ENCODE measurements around the gene QKI.

GRCh38 chr6:163436843-163437242, 22.3 kb downstream of the QKI start:
- TF ChIP-seq, protein P1, sequence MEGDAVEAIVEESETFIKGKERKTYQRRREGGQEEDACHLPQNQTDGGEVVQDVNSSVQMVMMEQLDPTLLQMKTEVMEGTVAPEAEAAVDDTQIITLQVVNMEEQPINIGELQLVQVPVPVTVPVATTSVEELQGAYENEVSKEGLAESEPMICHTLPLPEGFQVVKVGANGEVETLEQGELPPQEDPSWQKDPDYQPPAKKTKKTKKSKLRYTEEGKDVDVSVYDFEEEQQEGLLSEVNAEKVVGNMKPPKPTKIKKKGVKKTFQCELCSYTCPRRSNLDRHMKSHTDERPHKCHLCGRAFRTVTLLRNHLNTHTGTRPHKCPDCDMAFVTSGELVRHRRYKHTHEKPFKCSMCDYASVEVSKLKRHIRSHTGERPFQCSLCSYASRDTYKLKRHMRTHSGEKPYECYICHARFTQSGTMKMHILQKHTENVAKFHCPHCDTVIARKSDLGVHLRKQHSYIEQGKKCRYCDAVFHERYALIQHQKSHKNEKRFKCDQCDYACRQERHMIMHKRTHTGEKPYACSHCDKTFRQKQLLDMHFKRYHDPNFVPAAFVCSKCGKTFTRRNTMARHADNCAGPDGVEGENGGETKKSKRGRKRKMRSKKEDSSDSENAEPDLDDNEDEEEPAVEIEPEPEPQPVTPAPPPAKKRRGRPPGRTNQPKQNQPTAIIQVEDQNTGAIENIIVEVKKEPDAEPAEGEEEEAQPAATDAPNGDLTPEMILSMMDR (IDR thresholded peaks at IDR 0.05; ENCODE audit: insufficient read depth, low read depth, low read length), result no peak
- TF ChIP-seq EZH2 (IDR thresholded peaks at IDR 0.05; ENCODE audit: insufficient read depth, low read length), result no peak
